Measurements from ENCODE around the gene NAA15.
"Not testable (repeated sequence)": the region's sequence is repeated elsewhere in the genome, so short reads cannot be mapped to it uniquely, and the experiment has no call there.

NAA15 gene

DNA sequence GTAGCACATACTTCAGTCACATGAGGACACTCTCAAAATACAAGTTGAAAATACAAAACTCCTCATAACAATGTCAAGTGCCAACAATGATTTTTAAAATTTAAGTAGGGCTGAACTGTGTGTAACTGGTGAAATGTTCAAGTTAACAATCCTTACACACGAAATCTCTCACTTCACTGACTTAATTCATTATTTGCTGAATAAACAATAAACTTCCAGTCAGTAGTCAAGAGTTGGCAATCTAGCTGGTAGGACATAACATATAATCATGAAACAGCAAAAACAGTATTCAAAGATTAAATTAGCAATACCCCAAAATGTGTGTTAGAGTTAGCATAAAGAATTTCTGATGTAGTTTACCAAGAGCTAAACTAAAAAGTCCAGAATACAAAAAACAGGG lies 150.7 kb downstream of the NAA15 start:
- DNase-seq (ENCODE audit: low spot score) = no peak

DNA sequence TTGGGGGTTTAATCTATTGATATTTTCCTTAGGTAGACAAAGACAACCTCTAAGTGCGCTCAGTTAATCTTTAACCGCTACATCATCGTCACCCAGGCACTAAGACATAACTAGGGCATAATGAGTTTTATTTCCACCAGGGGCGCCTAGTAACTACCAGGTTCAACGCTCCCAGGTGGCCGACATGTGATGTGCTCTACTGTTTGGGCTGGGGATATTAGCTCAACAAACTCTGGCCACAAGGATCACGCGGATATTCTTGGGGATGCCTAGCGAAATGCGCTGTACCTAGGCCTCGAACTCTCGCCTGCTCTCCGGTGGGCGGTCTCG lies 151.7 kb downstream of the NAA15 start:
- DNase-seq (ENCODE audit: low spot score) = peak; percentile 70

DNA sequence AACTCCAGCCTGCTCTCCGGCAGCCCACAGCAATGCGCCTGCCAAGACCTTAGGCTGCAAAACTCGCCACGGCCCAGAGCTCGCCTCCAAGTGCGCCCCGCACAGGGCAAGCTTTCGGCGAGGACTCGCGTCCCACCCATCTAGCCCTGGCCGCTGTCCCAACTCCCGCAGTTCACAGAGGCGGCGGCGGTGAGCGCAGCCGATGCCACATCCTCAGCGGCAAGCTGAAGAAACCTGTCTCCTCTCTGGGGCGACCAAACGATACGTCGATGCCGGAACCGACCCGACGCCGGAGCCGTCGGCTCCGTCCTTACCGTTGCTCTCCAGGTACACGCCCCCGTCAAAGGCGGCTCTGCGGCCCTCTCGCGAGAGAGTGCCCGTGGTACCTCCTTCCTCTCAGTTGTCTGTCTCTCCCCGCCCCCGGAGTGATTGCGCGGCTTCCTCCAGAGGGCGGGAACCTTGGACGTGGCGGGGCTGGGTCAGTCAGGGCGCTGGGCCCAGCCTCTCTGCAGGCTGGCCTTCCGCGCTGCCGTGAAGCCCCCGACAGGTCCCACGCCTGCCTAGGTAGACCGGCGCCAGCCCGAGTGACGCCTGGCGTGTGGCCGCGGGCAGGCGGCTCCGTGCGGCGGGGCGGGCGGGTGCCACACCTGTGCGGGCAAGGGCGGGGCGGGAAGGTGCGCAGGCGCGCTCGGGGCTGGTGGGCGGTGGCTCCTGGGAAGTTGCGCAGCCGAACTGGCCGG lies 152.2 kb downstream of the NAA15 start:
- DNase-seq (ENCODE audit: low spot score) = peak; percentile 67

DNA sequence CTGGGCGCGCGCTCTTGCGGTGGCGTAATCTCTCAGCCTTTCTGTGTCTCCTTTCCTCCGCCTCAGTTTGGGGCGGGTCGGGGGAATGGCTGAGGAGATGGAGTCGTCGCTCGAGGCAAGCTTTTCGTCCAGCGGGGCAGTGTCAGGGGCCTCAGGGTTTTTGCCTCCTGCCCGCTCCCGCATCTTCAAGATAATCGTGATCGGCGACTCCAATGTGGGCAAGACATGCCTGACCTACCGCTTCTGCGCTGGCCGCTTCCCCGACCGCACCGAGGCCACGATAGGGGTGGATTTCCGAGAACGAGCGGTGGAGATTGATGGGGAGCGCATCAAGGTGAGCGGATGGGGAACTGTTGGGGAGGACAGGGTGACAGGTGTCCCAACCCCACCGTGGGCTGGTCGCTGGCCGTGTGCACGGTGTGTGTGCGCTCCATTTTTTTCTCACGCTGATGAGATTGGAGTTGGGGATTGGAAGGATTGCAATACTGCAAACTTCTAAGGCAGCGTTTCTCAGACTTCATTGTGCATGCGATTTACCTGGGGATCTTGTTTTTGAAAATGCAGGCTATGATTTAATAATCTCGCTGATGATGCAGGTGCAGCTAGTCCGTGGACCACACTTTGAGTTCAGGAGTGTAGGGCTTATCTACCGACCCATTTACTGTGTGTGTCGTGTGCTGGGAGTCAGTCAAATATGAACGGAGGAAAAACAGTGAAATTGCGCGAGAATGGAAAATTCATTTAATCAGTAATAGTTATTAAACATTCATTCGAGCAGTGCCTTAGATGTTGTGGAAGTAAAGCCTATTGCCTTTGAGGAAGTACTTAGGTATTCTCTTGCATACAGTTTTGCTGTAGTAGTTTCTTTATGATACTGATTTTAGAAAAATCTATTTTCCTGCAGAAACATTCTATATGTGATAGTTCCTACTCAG lies 153.1 kb downstream of the NAA15 start, which contains the start of gene RAB33B:
RAB33B (plus strand) TSS at position 11 of the 935 bp plus-strand sequence; CDS start at position 86, 75 bp downstream.
- no peak for DNase-seq (ENCODE audit: low spot score)

DNA sequence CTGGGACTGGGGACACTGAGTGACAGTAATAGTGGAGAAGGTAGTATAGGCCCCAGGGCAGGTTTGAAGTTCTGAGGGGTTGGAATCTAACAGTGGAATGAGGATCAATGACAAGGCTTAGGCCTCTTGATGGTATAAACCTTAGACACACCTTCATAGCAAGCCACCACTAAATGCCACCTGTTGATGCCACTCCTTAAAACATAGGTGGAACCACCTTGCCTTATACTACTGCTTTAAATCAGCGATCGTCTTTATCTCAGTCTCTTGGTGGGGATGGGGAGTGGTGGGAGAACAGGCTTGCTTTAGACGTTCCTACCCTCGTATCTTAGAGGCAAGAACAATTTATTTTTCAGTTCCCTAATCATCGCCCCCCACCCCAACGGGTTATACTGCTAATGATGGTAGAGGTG lies 153.8 kb downstream of the NAA15 start:
- no peak for DNase-seq (ENCODE audit: low spot score)

DNA sequence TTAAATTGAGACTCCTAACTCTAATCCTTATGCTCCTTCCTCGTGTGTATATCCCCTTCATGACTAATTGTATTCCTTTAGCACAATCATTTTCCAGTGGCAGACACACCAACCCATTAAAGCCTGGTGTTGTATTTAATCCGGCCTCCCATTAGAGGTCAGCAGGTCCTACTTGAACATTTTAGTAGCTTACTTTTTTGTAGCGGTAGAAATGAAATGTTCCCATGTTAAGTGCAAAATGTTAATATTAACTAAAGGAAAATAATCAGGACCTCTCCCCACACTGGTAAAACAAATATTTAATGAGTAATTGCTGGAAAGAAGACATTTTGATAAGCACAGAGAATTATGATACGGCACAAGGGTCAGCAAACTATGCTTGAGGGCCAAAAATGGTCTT lies 156.0 kb downstream of the NAA15 start:
- DNase-seq (ENCODE audit: low spot score) = no peak

DNA sequence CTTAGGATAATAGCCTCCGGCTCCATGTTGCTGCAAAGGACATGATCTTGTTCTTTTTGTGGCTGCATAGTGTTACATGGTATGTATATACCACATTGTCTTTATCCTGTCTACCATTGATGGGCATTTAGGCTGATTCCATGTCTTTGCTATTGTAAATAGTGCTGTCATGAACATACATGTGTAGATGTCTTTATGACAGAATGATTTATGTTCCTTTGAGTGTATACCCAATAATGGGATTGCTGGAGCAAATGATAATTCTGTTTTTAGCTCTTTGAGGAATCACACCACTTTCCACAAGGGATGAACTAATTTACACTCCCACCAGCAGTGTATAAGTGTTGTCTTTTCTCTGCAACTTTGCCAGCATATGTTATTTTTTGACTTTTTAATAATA lies 157.2 kb downstream of the NAA15 start:
- no peak for DNase-seq (ENCODE audit: low spot score)

DNA sequence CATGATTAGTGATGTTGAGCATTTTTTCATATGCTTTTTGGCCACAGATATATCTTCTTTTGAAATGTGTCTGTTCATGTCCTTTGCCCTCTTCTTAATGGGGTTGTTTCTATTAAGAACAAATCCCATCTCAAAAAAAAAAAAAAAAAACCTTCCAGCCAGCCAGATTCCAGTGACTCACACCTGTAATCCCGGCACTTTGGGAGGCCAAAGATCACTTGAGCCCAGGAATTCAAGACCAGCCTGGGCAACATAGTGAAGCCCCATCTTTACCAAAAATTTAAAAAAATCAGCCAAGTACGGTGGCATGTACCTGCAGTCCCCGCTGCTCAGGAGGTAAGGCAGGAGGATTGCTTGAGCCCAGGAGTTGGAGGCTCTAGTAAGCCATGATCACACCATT lies 157.7 kb downstream of the NAA15 start:
- DNase-seq (ENCODE audit: low spot score) = no peak

DNA sequence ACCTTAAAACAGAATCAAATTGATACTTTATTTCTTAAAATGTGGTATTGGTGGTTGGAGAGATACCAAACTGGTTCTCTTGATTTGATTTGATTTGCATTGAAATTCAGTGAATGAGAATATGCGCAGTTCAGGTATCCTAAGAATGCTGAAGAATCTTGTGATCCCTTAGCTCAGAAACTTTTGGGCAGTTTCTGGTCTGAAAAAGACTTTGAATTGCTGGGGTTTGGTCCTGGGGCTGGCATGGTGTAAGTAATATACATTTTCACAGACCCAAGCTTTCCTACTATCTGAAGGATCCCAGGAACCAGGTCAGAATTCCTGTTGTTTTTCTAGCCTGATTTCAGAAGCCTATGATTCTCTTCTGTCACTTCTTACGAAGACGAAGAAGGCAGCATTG lies 159.3 kb downstream of the NAA15 start:
- DNase-seq (ENCODE audit: low spot score) = no peak

DNA sequence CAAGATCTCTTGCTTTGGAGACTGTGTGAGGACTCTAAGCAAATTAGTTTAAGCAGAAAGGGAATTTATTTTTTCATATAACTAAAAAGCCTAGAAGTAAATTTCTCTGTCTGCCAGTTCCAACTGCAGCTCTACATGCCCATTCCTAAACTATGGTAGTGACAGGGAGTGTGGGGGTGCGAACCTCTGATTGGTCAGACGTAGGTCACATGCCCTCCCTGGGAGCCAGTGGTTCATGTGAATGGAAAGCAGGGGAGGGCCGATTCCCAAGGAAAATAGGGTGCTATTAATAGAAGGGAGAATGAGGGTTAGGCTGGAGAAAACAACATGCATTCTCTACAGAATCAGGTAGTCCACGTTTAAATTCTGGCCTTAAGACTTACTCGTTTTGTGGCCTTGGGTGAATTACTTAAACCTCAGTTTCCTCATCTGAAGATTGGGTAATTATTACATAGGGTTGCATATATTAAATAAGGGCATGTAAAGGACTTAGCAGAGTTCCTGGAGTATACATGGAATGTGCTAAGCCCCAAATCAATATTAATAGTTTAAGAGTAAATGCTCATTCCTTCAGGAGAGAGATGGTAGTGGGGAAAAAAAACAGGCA lies 159.8 kb downstream of the NAA15 start:
- no peak for DNase-seq (ENCODE audit: low spot score)

DNA sequence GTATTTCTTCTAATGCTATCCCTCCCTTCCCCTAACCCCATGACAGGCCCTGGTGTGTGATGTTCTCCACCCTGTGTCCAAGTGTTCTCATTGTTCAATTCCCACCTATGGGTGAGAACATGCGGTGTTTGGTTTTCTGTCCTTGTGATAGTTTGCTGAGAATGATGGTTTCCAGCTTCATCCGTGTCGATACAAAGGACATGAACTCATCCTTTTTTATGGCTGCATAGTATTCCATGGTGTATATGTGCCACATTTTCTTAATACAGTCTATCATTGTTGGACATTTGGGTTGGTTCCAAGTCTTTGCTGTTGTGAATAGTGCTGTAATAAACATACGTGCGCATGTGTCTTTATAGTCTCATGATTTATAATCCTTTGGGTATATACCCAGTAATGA lies 163.2 kb downstream of the NAA15 start:
- not testable (repeated sequence) for DNase-seq (ENCODE audit: low spot score)

DNA sequence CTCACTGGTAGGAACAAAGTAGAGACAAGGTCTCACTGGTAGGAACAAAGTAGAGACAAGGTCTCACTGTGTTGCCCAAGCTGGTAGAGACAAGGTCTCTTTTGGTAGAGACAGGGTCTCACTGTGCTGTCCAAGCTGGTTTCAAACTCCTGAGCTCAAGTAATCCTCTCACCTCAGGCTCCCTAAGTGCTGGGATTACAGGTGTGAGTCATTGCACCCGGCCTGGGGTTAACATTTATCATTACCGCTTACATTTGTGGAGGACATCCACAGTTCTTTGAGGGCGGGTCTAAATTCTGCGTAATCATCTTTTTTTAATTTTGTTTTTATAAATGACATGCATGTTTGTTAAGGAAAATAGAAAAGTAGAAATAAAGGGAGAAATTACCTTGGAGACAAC lies 164.6 kb downstream of the NAA15 start:
- no peak for DNase-seq (ENCODE audit: low spot score)

DNA sequence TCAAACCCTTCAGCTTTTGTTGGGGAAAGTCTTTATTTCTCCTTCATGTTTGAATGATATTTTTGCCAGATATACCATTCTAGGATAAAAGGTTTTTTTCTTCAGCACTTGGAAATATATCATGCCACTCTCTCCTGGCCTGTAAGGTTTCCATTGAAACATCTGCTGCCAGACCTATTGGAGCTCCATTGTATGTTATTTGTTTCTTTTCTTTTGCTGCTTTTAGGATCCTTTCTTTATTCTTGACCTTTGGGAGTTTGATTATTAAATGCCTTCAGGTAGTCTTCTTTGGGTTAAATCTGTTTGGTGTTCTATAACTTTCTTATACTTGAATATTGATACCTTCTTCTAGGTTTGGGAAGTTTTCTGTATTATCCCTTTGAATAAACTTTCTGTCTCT lies 167.5 kb downstream of the NAA15 start:
- DNase-seq (ENCODE audit: low spot score) = not testable (repeated sequence)

DNA sequence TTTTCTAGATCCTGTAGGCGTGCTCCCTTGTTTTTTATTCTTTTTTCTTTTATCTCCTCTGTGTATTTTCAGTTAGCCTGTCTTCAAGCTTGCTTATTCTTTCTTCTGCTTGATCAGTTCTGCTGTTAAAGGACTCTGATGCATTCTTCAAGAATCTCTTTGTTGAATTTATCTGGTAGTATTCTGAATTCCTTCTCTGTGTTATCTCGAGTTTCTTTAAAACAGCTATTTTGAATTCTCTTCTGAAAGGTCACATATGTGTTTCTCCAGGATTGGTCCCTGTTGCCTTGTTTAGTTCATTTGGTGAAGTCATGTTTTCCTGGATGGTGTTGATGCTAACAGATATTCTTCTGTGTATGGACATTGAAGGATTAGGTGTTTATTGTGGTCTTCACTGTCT lies 167.9 kb downstream of the NAA15 start:
- DNase-seq (ENCODE audit: low spot score) = no peak

All from HuH-7.5 (cell line).